Daoy (cell line): Measurements from ENCODE around the gene ZMYND15. TPM values are rescaled to one million over a fixed set of nuclear protein-coding genes. Genes with fewer than 3 reads are reported as not detected.

Experiments
- DNase-seq: peaks from one replicate; pipeline ENCODE4 v3.0.0-alpha.2; 2015; ENCODE audit warnings: low read depth
- total RNA-seq: library from RNA; depleted of rRNA; stranded (reverse); fragments of >200 nt; shearing (Covaris generic); gene quantifications from 2 replicates; pipeline ENCODE4 v1.2.3, GENCODE V29; 2014; rRNA removed

Gene ZMYND15
- total RNA-seq, 1 experiment from 2014 or later, result not detected

- DNase-seq, result peak; percentile 58
Observed at GRCh38 chr17:4786106-4786511, 46.5 kb downstream of the ZMYND15 start, which contains the start of gene VMO1. TSS of gene VMO1 (minus strand) at chr17:4786364. CDS start at chr17:4786352, 12 bp downstream.

- no peak for DNase-seq
Observed at GRCh38 chr17:4786516-4786915, 46.9 kb downstream of the ZMYND15 start.

GRCh38 chr17:4788159-4788806 lies 48.6 kb downstream of the ZMYND15 start:
- no peak for DNase-seq

- no peak for DNase-seq
Observed at GRCh38 chr17:4788807-4789700, 49.4 kb downstream of the ZMYND15 start, which contains the start of gene GLTPD2. TSS of gene GLTPD2 (plus strand) at chr17:4788964. CDS start at chr17:4789012, 48 bp downstream.

- DNase-seq, result no peak
Observed at GRCh38 chr17:4789701-4789950, 50.0 kb downstream of the ZMYND15 start.

- peak; percentile 93 for DNase-seq
Observed at GRCh38 chr17:4789951-4790704, 50.5 kb downstream of the ZMYND15 start.

- no peak for DNase-seq
Observed at GRCh38 chr17:4790705-4791088, 51.1 kb downstream of the ZMYND15 start.

- DNase-seq, result no peak
Observed at GRCh38 chr17:4795168-4795567, 55.5 kb downstream of the ZMYND15 start.

Other genes starting within 250 kb of the ZMYND15 start
- gene SPNS2, start 241.0 kb upstream of the ZMYND15 start, total RNA-seq, result not detected in 2 replicates
- gene MYBBP1A, start 184.4 kb upstream of the ZMYND15 start, total RNA-seq, result 174 and 179 TPM in 2 replicates
- gene GGT6, start 179.3 kb upstream of the ZMYND15 start, total RNA-seq, result not detected in 2 replicates
- not detected in 2 replicates for gene SMTNL2, start 155.3 kb upstream of the ZMYND15 start, total RNA-seq
- not detected in 2 replicates for gene ALOX15, start 98.2 kb upstream of the ZMYND15 start, total RNA-seq
- gene PELP1, start 35.7 kb upstream of the ZMYND15 start, total RNA-seq, result 31.8 and 35.1 TPM in 2 replicates
- gene ARRB2, start 29.2 kb upstream of the ZMYND15 start, total RNA-seq, result 10.7 and 16.4 TPM in 2 replicates
- 23.9 and 29.3 TPM in 2 replicates for gene MED11, start 8.4 kb upstream of the ZMYND15 start, total RNA-seq
- gene CXCL16, start 95 bp downstream of the ZMYND15 start, total RNA-seq, result 3.0 and 3.8 TPM in 2 replicates
- gene TM4SF5, start 32.1 kb downstream of the ZMYND15 start, total RNA-seq, result not detected in 2 replicates
- gene VMO1, start 46.5 kb downstream of the ZMYND15 start, total RNA-seq, result not detected in 2 replicates
- gene GLTPD2, start 49.1 kb downstream of the ZMYND15 start, total RNA-seq, result not detected in 2 replicates
- 361 and 379 TPM in 2 replicates for gene PSMB6, start 56.3 kb downstream of the ZMYND15 start, total RNA-seq
- 3.7 and 9.2 TPM in 2 replicates for gene PLD2, start 67.3 kb downstream of the ZMYND15 start, total RNA-seq
- gene MINK1, start 93.5 kb downstream of the ZMYND15 start, total RNA-seq, result 10.8 and 13.8 TPM in 2 replicates
- gene C17orf107, start 159.7 kb downstream of the ZMYND15 start, total RNA-seq, result 0.17 TPM in 1 of 2 replicates, not detected in the other
- gene CHRNE, start 163.3 kb downstream of the ZMYND15 start, total RNA-seq, result 1.1 TPM in 1 of 2 replicates, not detected in the other
- 0.23 TPM in 1 of 2 replicates, not detected in the other for gene GP1BA, start 192.4 kb downstream of the ZMYND15 start, total RNA-seq
- gene SLC25A11, start 200.2 kb downstream of the ZMYND15 start, total RNA-seq, result 82.4 and 112 TPM in 2 replicates
- gene RNF167, start 200.4 kb downstream of the ZMYND15 start, total RNA-seq, result 31.8 and 39.1 TPM in 2 replicates
- gene PFN1, start 208.7 kb downstream of the ZMYND15 start, total RNA-seq, result 1,218 and 1,358 TPM in 2 replicates
- 1.8 and 5.2 TPM in 2 replicates for gene ENO3, start 211.3 kb downstream of the ZMYND15 start, total RNA-seq
- gene SPAG7, start 228.0 kb downstream of the ZMYND15 start, total RNA-seq, result 56.3 and 93.3 TPM in 2 replicates
- gene CAMTA2, start 247.8 kb downstream of the ZMYND15 start, total RNA-seq, result 4.3 and 8.5 TPM in 2 replicates